Ovary (tissue), 9 donors: ENCODE results near the gene SIDT2. TPM values are rescaled to one million over a fixed set of nuclear protein-coding genes. Genes with fewer than 3 reads are reported as not detected.

Experiments
- DNase-seq, 5 donors: peaks; one replicate each; pipeline ENCODE4 v3.0.0-alpha.2; 2019 to 2020
- H3K27ac ChIP-seq, 2 donors: fragments of 200-600 bp; one replicate each; pipeline versions ENCODE4 v1.5.1 to v1.8.0; 2019 to 2022
- H3K27me3 ChIP-seq: fragments of 200-600 bp; one replicate; pipeline ENCODE4 v1.8.0; 2022
- H3K36me3 ChIP-seq: fragments of 200-600 bp; sonication (generic); one replicate; pipeline ENCODE4 v1.5.1; 2019
- H3K4me1 ChIP-seq: one replicate; pipeline ENCODE4 v1.8.1; 2013; ENCODE audit warnings: mild to moderate bottlenecking, moderate library complexity; ENCODE audit not compliant: insufficient read depth
- H3K4me3 ChIP-seq: fragments of 200-600 bp; sonication (generic); one replicate; pipeline ENCODE4 v1.5.1; 2017
- H3K9me3 ChIP-seq, 2 donors: fragments of 200-600 bp in 1 of 2; sonication (generic) in 1 of 2; one replicate each; pipeline versions ENCODE4 v1.5.1 to v1.8.1; 2013 to 2019; ENCODE audit warnings: mild to moderate bottlenecking in 1 of 2, moderate library complexity in 1 of 2
- EP300 ChIP-seq: sonication (generic); formaldehyde crosslinking; IDR thresholded peaks from one replicate; pipeline ENCODE4 v1.6.1; 2017; ENCODE audit warnings: antibody characterized with exemption
- POLR2A ChIP-seq: fragments of 450-650 bp; IDR thresholded peaks from one replicate; pipeline ENCODE4 v1.6.1; 2017; ENCODE audit warnings: antibody characterized with exemption, mild to moderate bottlenecking, moderate library complexity
- WGBS, 3 donors: extraction: QIAGEN DNeasy Blood & Tissue Kit in 1 of 3; methylation state at CpG; one replicate each; pipeline versions ENCODE4 v1.1.5 to v1.1.7; 2013 to 2017; 5-methylcytosine and 5-hydroxymethylcytosine counted together
- intact Hi-C, 4 donors: fragments of 100-400 bp; cut with DNase I; formaldehyde crosslinking; loops; one replicate each; pipeline versions ENCODE4 v1.11.0 to v1.15.1; 2022 to 2023
- polyA plus RNA-seq, 2 donors: library from polyadenylated mRNA; stranded (reverse); fragments of 200-250 nt in 1 of 2; fragments of 350-450 nt in 1 of 2; fragmentation: Illumina TruSeq in 1 of 2; extraction: RNeasy Lipid Tissue Mini Kit (QIAGEN cat#74804) in 1 of 2; gene quantifications; one replicate each; pipeline ENCODE4 v1.2.3, GENCODE V29; 2013 to 2014
- total RNA-seq, 7 donors: library from RNA; depleted of rRNA in 2 of 7; stranded (reverse); fragments of >200 nt in 2 of 7; fragmentation: NEBNext Ultra II Directional in 3 of 7; extraction: Animal tissue kit (Norgen Biotek cat#: 25700) in 3 of 7; gene quantifications; one replicate each; pipeline versions ENCODE4 v1.1.0 to v1.2.4, GENCODE V29; 2016 to 2023
- TF ChIP-seq, protein P1 (sequence below), 3 donors: fragments of 450-650 bp in 2 of 3; fragments of 200-600 bp in 1 of 3; IDR thresholded peaks; one replicate each; pipeline versions ENCODE4 v1.5.1 to v1.8.0; 2016 to 2022; ENCODE audit warnings: antibody characterized with exemption in 3 of 3, mild to moderate bottlenecking in 1 of 3
- donor health status: DM: no; HTN: no; CAD: no; lungs with moderate emphysema.
- donor health status: DM: no; HTN: no; CAD: no.
- donor health status: Bipolar disorder and iron deficiency.
- donor health status: DM: yes; HTN: yes; CAD: no.
- donor health status: DM: no; HTN: no; CAD: no.
- donor health status: DM: yes; HTN: yes; CAD: no.

SIDT2 gene
- total and polyA plus RNA-seq, 9 donors = 36.5 to 141 (median 73.7) TPM

DNA sequence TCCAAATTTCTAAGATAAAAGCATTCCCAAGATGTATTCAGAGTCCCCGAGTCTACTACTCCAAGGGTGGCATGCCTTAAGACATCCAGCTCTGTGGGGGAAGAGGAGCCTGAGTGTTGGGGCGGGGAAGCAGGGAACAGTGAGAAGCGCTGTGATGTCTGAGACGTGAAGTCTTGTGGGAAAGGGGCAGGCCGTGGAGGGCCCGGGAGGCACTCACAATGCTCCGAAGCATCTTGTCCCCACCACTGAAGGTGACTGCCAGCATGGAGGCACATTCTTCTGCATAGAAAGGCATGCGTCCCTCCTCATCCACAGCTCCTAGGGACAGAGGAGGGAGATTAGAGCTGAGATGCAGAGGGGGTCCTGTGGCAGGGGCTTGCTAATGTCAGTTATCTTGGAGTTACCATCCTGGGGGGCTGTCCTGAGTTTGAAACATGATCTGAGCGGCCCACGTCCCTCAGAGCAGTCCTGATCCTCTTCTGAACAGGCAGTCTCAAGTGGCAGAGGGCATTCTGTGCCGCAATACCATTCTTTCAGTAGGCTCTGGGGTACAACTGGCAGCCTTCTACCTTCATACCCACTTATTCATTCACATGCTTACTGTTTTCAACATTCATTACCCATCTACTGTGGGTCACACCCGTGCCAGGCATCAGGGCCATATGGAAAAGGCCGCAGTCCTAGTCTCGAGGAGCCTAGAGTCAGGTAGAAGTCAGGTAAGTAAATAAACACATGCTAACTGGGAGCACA, 44.6 kb downstream of the SIDT2 start:
- WGBS, 3 donors = 90 to 94% (median 92%) methylated on average over 14 of the region's 14 CpGs
- DNase-seq = peak in 2 of 5 donors; percentile 19 to 34
- Histone ChIP-seq H3K27ac (peak overlapping the region; percentile 13 to 86), H3K27me3 (no peaks in the 10 kb centered on the region), H3K36me3 (no peaks in the 10 kb centered on the region), H3K4me3 (no peak overlapping the region), H3K4me1 (peaks cover 31% of the 10 kb centered on the region), H3K9me3 (no peaks in the 10 kb centered on the region)
- intact Hi-C loops = loop anchor here (5.0 to 10.0 kb wide), 7 partner anchors 36 to 428 kb away; partner anchors contain the start of genes APOA5 (in 1 of the 4) and SIDT2 (in 1 of the 4)
- TF ChIP-seq, protein P1, sequence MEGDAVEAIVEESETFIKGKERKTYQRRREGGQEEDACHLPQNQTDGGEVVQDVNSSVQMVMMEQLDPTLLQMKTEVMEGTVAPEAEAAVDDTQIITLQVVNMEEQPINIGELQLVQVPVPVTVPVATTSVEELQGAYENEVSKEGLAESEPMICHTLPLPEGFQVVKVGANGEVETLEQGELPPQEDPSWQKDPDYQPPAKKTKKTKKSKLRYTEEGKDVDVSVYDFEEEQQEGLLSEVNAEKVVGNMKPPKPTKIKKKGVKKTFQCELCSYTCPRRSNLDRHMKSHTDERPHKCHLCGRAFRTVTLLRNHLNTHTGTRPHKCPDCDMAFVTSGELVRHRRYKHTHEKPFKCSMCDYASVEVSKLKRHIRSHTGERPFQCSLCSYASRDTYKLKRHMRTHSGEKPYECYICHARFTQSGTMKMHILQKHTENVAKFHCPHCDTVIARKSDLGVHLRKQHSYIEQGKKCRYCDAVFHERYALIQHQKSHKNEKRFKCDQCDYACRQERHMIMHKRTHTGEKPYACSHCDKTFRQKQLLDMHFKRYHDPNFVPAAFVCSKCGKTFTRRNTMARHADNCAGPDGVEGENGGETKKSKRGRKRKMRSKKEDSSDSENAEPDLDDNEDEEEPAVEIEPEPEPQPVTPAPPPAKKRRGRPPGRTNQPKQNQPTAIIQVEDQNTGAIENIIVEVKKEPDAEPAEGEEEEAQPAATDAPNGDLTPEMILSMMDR (IDR thresholded peaks at IDR 0.05) = no peak
- TF ChIP-seq EP300 (no peak), POLR2A (no peak)

DNA sequence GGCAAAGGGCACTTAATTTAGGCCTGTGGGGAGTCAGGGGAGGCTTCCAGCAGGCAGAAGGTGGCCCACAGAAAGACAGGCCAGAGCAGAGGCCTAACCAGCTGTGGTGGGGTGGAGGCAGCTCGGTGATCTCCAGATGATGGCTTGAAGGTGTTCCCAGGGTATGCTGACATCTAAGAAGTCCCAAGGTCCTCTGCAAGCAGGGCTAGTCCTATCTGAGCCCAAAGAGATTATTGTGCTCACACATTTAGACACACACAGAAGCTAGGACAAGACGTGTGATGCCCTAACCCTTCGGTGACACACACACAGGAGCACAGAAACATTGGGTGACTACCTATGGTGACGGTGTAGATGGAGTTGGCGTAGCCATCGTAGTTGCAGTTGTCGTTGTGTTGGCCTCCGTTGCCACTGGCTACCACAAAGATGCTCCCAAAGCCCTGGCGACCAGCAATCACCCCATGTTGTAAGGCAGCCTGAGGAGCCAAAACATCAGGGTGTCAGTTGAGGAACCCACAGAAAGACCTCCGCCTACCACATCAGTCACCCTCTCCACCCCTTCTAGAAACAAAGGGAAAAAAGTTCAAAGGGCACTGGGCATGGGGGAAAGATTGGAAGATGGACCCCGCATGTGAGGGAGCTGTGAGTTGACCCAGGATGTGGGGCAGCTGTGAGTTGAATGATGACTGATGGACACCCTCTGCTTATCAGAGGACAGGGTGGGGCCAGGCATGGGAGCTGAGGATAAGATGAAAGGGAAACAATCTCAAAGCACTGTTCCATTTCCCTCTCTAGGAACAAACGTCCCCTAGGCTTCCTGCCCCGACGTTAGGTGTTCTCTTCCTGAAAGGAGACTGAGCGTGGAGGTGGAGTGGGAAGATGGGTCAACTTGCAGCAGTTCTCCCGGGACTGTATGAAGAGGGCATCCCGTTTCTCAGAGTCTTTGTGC, 45.5 kb downstream of the SIDT2 start:
- intact Hi-C loops = loop anchor here (5.0 to 10.0 kb wide), 7 partner anchors 37 to 429 kb away; partner anchors contain the start of genes APOA5 (in 1 of the 4) and SIDT2 (in 1 of the 4)
- no peak overlapping the region for H3K4me3 ChIP-seq
- peaks cover 24% of the 10 kb centered on the region for H3K4me1 ChIP-seq
- H3K9me3 ChIP-seq = no peaks in the 10 kb centered on the region
- H3K36me3 ChIP-seq = no peaks in the 10 kb centered on the region
- peak in 2 of 5 donors; percentile 18 to 22 for DNase-seq
- TF ChIP-seq, protein P1 (IDR thresholded peaks at IDR 0.05) = no peak
- no peaks in the 10 kb centered on the region for H3K27me3 ChIP-seq
- peak overlapping the region in 1 of 2 donors; percentile 17 for H3K27ac ChIP-seq
- WGBS, 3 donors = 80 to 87% (median 82%) methylated on average over 17 of the region's 17 CpGs

DNA sequence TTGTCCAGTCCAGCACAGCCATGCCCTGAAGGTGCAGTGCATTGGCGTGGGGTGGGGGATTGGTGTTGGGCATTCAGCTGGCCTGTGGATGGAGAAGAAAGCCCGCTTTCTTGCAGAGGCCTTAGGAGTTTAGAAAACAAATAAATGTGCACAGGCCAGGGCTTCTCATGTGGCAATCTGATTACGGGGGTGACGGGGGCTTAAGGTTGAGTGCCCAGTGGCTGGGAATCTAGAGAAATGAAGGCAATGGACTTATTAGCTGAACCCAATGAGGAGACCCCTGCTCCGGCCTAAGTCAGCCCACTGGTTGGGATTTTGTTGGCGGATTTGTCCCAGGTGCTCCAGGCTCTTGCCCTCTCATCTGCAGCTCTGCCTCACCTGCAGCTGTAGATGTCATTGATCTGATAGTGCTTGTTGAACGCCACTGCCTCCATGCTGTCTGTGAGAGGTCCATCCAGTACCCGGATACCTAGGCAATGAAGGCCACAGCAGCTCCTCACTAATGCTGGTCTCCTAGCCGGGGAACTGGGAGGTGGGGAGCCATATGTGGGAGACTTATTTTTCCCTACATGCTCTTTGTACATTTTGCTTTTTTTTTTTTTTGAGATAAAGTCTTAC, 47.1 kb downstream of the SIDT2 start:
- H3K4me1 ChIP-seq = peaks cover 11% of the 10 kb centered on the region
- no peak overlapping the region for H3K4me3 ChIP-seq
- H3K27me3 ChIP-seq = no peaks in the 10 kb centered on the region
- intact Hi-C loops = loop anchor here (5.0 to 10.0 kb wide), 10 partner anchors 43 to 493 kb away; partner anchors contain the start of genes APOA5 (in 1 of the 4), SIDT2 (in 1 of the 4) and SIK3 (in 1 of the 4)
- WGBS, 3 donors = 91 to 95% (median 93%) methylated on average over 9 of the region's 9 CpGs
- TF ChIP-seq POLR2A = no peak
- no peak for TF ChIP-seq EP300
- TF ChIP-seq, protein P1 (IDR thresholded peaks at IDR 0.05) = no peak
- no peak overlapping the region for H3K27ac ChIP-seq
- H3K9me3 ChIP-seq = no peaks in the 10 kb centered on the region
- DNase-seq = peak in 1 of 5 donors; percentile 24
- H3K36me3 ChIP-seq = no peaks in the 10 kb centered on the region
